Tibial artery (tissue), 4 donors: Measurements from ENCODE around the gene CD4.

ENCODE experiments used
- DNase-seq, 2 donors: peaks; one replicate each; pipeline ENCODE4 v3.0.0-alpha.2; 2019
- H3K27ac ChIP-seq, 2 donors: fragments of 200-600 bp; sonication (generic) in 1 of 2; 1 replicate in 1 of 2; 2 replicates in 1 of 2; pipeline ENCODE4 v1.5.1; 2018 to 2019; ENCODE audit warnings: mild to moderate bottlenecking in 1 of 2
- H3K27me3 ChIP-seq, 2 donors: fragments of 200-600 bp; sonication (generic) in 1 of 2; one replicate each; pipeline versions ENCODE4 v1.5.1 to v1.6.0; 2016 to 2019
- H3K36me3 ChIP-seq, 3 donors: fragments of 200-600 bp; sonication (generic) in 2 of 3; one replicate each; pipeline ENCODE4 v1.5.1; 2016 to 2019; ENCODE audit warnings: mild to moderate bottlenecking in 2 of 3
- H3K4me1 ChIP-seq, 4 donors: fragments of 200-600 bp; sonication (generic) in 2 of 4; 1 replicate in 3 of 4; 2 replicates in 1 of 4; pipeline ENCODE4 v1.5.1; 2016 to 2019
- H3K4me3 ChIP-seq, 2 donors: fragments of 200-600 bp; sonication (generic) in 1 of 2; 1 replicate in 1 of 2; 2 replicates in 1 of 2; pipeline ENCODE4 v1.5.1; 2018 to 2019; ENCODE audit warnings: mild to moderate bottlenecking in 2 of 2
- H3K9me3 ChIP-seq, 3 donors: fragments of 200-600 bp; sonication (generic) in 1 of 3; one replicate each; pipeline ENCODE4 v1.5.1; 2016 to 2019
- CTCF ChIP-seq, 2 experiments: fragments of 200-600 bp in 1 of 2; fragments of 450-650 bp in 1 of 2; IDR thresholded peaks; one replicate each; pipeline ENCODE4 v1.5.1; 2017 to 2019; ENCODE audit warnings: antibody characterized with exemption in 2 of 2, mild to moderate bottlenecking in 1 of 2, moderate library complexity in 1 of 2
- intact Hi-C: fragments of 100-400 bp; cut with DNase I; formaldehyde crosslinking; loops from one replicate; pipeline ENCODE4 v1.15.0; 2023; ENCODE audit warnings: low total_unique reads

CD4 gene

GRCh38 chr12:6823182-6824084 lies 34.1 kb downstream of the CD4 start:
- Histone ChIP-seq H3K36me3 (no peaks in the 10 kb centered on the region), H3K4me3 (no peak overlapping the region), H3K27me3 (peaks cover 0 to 62% of the 10 kb centered on the region in 2 donors), H3K4me1 (peaks cover 0 to 40% (median 35%) of the 10 kb centered on the region in 4 donors), H3K27ac (no peak overlapping the region), H3K9me3 (no peaks in the 10 kb centered on the region)
- intact Hi-C loops: no loop called here
- no peak for DNase-seq
- no peak for TF ChIP-seq CTCF (IDR thresholded peaks at IDR 0.05)

DNA sequence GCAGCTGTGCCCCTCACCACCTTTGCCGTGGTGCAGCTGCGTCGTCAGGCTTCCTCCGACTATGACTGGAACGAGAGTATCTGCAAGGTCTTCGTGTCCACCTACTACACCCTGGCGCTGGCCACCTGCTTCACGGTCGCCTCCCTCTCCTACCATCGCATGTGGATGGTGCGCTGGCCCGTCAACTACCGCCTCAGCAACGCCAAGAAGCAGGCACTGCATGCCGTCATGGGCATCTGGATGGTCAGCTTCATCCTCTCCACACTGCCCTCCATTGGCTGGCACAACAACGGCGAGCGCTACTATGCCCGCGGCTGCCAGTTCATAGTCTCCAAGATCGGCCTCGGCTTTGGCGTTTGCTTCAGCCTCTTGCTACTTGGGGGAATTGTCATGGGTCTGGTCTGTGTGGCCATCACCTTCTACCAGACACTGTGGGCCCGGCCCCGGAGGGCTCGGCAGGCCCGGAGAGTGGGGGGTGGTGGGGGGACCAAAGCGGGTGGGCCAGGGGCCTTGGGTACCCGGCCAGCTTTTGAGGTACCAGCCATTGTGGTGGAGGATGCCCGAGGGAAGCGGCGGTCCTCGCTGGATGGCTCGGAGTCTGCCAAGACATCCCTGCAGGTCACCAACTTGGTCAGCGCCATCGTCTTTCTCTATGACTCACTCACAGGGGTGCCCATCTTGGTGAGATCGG lies 34.9 kb downstream of the CD4 start:
- DNase-seq: no peak

GRCh38 chr12:6824901-6825381 lies 35.6 kb downstream of the CD4 start:
- Histone ChIP-seq H3K27me3 (peaks cover 0 to 49% of the 10 kb centered on the region in 2 donors), H3K36me3 (no peaks in the 10 kb centered on the region), H3K4me1 (peaks cover 0 to 52% (median 43%) of the 10 kb centered on the region in 4 donors), H3K9me3 (no peaks in the 10 kb centered on the region), H3K4me3 (no peak overlapping the region), H3K27ac (no peak overlapping the region)
- TF ChIP-seq CTCF (IDR thresholded peaks at IDR 0.05): no peak
- intact Hi-C loops: loop anchor here (5.0 kb wide), 1 partner anchor 73 kb away; the partner anchor contains the start of gene MLF2
- DNase-seq: no peak

More for the DNA sequence above, 34.9 kb downstream of the CD4 start:
- Histone ChIP-seq H3K4me1 (peaks cover 0 to 45% (median 37%) of the 10 kb centered on the region in 4 donors), H3K27me3 (peaks cover 0 to 56% of the 10 kb centered on the region in 2 donors), H3K36me3 (no peaks in the 10 kb centered on the region), H3K4me3 (no peak overlapping the region), H3K9me3 (no peaks in the 10 kb centered on the region), H3K27ac (no peak overlapping the region)
- TF ChIP-seq CTCF (IDR thresholded peaks at IDR 0.05): no peak
- intact Hi-C loops: no loop called here

GRCh38 chr12:6825398-6826124 lies 36.2 kb downstream of the CD4 start:
- peak; percentile 86 to 90 for TF ChIP-seq CTCF (IDR thresholded peaks at IDR 0.05)
- Histone ChIP-seq H3K4me3 (no peak overlapping the region), H3K9me3 (no peaks in the 10 kb centered on the region), H3K27me3 (peaks cover 0 to 43% of the 10 kb centered on the region in 2 donors), H3K36me3 (peaks cover 0 to 6% (median 0%) of the 10 kb centered on the region in 3 donors), H3K4me1 (peaks cover 0 to 54% (median 44%) of the 10 kb centered on the region in 4 donors), H3K27ac (no peak overlapping the region)
- DNase-seq: peak; percentile 77 to 89
- intact Hi-C loops: loop anchor here (5.0 kb wide), 1 partner anchor 73 kb away; the partner anchor contains the start of gene MLF2

DNA sequence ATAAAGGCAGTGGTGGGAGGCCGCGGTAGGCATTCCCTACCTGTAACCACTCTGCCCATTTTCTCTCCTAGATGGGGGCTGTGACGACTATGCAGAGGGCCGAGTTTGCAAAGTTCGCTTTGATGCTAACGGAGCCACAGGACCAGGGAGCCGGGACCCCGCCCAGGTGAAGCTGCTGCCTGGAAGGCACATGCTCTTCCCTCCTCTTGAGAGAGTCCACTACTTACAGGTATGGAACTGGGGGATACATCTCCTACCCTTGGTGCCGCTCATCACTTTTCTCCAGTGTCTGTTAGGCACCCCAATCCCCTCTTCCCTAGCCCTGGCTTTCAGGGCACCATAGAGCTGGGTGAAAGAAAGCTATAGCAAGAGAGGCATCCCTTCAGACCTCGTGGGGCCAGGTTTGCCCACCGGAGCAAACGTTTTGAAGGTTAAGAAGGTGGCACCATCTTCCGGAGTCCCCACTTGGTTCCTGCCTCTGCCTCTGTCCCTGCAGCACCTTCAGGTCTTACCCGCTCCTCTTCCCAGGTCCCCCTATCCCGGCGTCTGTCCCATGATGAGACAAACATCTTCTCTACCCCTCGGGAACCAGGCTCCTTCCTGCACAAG lies 36.9 kb downstream of the CD4 start:
- H3K36me3 ChIP-seq: peaks cover 0 to 13% (median 3%) of the 10 kb centered on the region in 3 donors
- H3K9me3 ChIP-seq: no peaks in the 10 kb centered on the region
- no peak overlapping the region for H3K4me3 ChIP-seq
- peaks cover 0 to 38% of the 10 kb centered on the region in 2 donors for H3K27me3 ChIP-seq
- no peak for TF ChIP-seq CTCF (IDR thresholded peaks at IDR 0.05)
- peaks cover 0 to 53% (median 42%) of the 10 kb centered on the region in 4 donors for H3K4me1 ChIP-seq
- intact Hi-C loops: loop anchor here (5.0 kb wide), 1 partner anchor 74 kb away; the partner anchor contains the start of gene MLF2
- no peak overlapping the region for H3K27ac ChIP-seq
- no peak for DNase-seq
